HUES6 (cell line): ENCODE measurements around the gene EPPIN.
"Not testable (repeated sequence)": the region's sequence is repeated elsewhere in the genome, so short reads cannot be mapped to it uniquely, and the experiment has no call there.

ENCODE experiments used
- H3K27ac ChIP-seq: 2 replicates; pipeline ENCODE4 v1.7.0; 2013; ENCODE audit warnings: low read depth, mild to moderate bottlenecking, low read length, inconsistent platforms
- H3K27me3 ChIP-seq: 2 replicates; pipeline ENCODE4 v1.6.1; 2013; ENCODE audit warnings: low read length; ENCODE audit not compliant: control insufficient read depth, insufficient read depth
- H3K36me3 ChIP-seq: 2 replicates; pipeline ENCODE4 v1.6.1; 2013; ENCODE audit warnings: low read length; ENCODE audit not compliant: control insufficient read depth, insufficient read depth
- H3K4me1 ChIP-seq: 2 replicates; pipeline ENCODE4 v1.6.1; 2013; ENCODE audit warnings: low read length; ENCODE audit not compliant: control insufficient read depth, insufficient read depth
- H3K4me3 ChIP-seq: 2 replicates; pipeline ENCODE4 v1.5.1; 2013; ENCODE audit warnings: low read depth, low read length
- H3K9ac ChIP-seq: one replicate; pipeline ENCODE4 v1.6.1; 2013; ENCODE audit warnings: mild to moderate bottlenecking, low read length
- H3K9me3 ChIP-seq: 2 replicates; pipeline ENCODE4 v1.6.1; 2013; ENCODE audit warnings: low read depth, low read length; ENCODE audit not compliant: control insufficient read depth, insufficient read depth

Gene EPPIN

DNA sequence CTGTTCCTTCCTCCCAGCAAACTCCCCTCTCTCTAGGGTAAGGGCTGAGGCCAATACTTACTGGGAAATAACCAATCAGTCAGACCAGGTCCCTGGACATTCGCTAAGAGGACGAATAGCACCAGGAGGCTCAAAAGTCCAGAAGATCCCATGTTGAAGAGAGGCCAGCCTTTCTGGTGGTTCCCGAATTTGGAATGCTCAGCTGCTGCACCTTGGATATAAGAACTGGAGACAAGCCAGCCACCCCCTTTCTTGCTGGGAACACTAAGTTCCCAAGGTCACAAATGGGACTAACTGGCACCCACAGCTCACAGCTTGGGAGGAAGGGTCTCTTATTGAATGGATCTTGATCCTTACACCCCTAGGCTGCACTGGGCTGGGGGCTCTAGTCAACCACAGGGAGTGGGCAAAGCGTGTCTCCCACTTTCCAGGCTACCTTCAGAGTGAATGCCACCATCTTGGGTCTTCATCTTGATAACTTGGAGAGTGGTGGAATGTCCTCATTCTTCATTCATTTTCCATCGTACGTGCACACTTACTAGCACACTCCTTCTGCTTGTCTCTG is at the start of gene EPPIN:
Gene EPPIN, minus strand, starts transcription at position 196 of the 565 bp plus-strand sequence. Its CDS starts 44 bp downstream, at position 152.
- Histone ChIP-seq H3K4me3 (no peak within 1 kb of the TSS), H3K27me3 (peaks cover 7% of the 10 kb centered on the region; the same call in 1 of the 2 replicates), H3K9ac (no peak within 1 kb of the TSS), H3K36me3 (no peaks in the 10 kb centered on the region), H3K9me3 (no peaks in the 10 kb centered on the region), H3K4me1 (no peaks in the 10 kb centered on the region), H3K27ac (no peak within 1 kb of the TSS)

DNA sequence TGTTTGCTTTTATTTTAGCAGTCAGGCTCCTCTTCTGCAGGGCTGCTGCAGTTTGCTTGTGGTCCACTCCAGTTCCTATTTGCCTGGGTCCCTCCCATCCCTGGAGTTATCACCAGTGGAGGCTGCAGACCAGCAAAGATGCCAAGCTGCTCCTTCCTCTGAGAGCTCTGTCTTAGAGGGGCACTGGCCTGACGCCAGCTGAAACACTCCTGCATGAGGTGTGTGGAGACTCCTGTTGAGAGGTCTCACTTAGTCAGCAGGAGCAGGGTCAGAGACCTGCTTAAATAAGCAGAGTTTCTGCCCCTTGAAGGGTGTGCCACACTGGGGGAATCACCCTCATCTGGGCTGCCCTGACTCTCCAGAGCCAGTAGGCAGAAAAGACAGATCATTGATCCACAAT is 48.0 kb upstream of the EPPIN start:
- H3K4me1 ChIP-seq = no peaks in the 10 kb centered on the region
- H3K9me3 ChIP-seq = peaks cover 7% of the 10 kb centered on the region; the same call in 1 of the 2 replicates
- H3K9ac ChIP-seq = no peak overlapping the region
- H3K36me3 ChIP-seq = no peaks in the 10 kb centered on the region
- no peak overlapping the region for H3K27ac ChIP-seq
- no peak overlapping the region for H3K4me3 ChIP-seq
- H3K27me3 ChIP-seq = no peaks in the 10 kb centered on the region

DNA sequence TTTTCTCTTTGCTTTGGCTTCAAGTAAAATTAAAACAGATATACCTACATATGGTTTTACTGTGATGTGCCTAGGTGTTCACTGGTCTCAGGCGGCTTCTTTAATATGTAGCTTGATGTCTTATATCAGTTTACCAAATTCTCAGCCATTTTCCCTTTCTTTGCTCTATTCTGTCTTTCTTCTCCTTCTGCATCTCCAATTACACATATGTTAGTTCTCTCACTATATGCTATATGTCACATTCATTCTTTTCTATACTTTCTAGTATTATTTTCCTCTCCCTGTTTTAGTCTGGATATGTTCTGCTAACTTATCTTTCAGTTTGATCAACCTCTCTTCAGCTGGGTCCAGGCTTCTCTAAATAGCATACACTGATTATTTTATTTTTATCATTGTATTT is 46.3 kb upstream of the EPPIN start:
- H3K4me3 ChIP-seq = no peak overlapping the region
- no peak overlapping the region for H3K9ac ChIP-seq
- H3K4me1 ChIP-seq = no peaks in the 10 kb centered on the region; the same call in 1 of the 2 replicates
- peaks cover 7% of the 10 kb centered on the region; the same call in 1 of the 2 replicates for H3K9me3 ChIP-seq
- H3K27me3 ChIP-seq = no peaks in the 10 kb centered on the region
- no peak overlapping the region for H3K27ac ChIP-seq
- H3K36me3 ChIP-seq = no peaks in the 10 kb centered on the region

GRCh38 chr20:45592574-45593189 is 45.5 kb upstream of the EPPIN start:
- no peak overlapping the region for H3K4me3 ChIP-seq
- H3K9ac ChIP-seq = no peak overlapping the region
- no peaks in the 10 kb centered on the region for H3K27me3 ChIP-seq
- no peaks in the 10 kb centered on the region; the same call in 1 of the 2 replicates for H3K4me1 ChIP-seq
- H3K36me3 ChIP-seq = no peaks in the 10 kb centered on the region
- H3K27ac ChIP-seq = no peak overlapping the region
- peaks cover 7% of the 10 kb centered on the region; the same call in 1 of the 2 replicates for H3K9me3 ChIP-seq

DNA sequence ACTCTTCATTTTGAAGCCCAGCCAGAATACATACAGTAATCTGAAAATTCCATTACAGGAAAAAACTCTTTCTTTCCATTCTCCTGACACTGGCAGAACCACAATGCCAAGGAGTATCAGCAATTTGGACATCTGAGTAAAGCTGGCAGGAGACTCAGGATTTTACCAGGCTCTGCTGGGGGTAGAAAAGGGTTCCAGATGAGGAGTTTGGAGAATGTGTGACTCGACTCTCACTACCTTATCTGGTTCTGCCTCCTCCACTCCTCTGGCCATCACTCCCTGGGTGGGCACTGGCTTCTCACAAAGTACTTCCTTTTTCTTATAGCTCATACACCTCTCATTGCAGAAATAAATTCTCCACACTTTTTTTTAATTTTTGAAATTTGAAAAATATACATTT is 42.5 kb upstream of the EPPIN start:
- Histone ChIP-seq H3K27me3 (no peaks in the 10 kb centered on the region), H3K36me3 (no peaks in the 10 kb centered on the region), H3K27ac (no peak overlapping the region), H3K4me1 (no peaks in the 10 kb centered on the region; the same call in 1 of the 2 replicates), H3K9me3 (peaks cover 7% of the 10 kb centered on the region; the same call in 1 of the 2 replicates), H3K9ac (no peak overlapping the region), H3K4me3 (no peak overlapping the region)

DNA sequence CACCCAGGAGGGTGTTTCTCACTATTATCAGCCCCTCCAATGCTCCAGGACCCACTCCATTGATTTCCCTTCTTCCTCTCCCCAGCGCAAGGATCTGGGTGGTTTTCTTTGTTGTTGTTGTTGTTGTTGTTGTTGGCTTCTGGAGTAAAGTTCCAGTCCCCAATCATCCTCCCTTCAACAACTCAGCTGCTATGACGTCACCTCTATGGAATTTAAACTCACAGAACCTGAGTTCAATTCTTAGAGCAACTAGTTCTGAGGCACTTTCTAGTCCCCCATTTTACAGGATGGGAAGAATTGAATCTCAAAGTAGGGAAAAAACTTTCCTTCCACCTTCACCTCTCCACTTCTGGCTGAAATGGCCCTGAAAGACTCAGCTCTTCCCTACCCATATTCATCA is 41.6 kb upstream of the EPPIN start:
- Histone ChIP-seq H3K36me3 (no peaks in the 10 kb centered on the region), H3K4me1 (peaks cover 4% of the 10 kb centered on the region; the same call in 1 of the 2 replicates), H3K9ac (no peak overlapping the region), H3K9me3 (peaks cover 7% of the 10 kb centered on the region; the same call in 1 of the 2 replicates), H3K27me3 (no peaks in the 10 kb centered on the region), H3K4me3 (no peak overlapping the region), H3K27ac (no peak overlapping the region)

DNA sequence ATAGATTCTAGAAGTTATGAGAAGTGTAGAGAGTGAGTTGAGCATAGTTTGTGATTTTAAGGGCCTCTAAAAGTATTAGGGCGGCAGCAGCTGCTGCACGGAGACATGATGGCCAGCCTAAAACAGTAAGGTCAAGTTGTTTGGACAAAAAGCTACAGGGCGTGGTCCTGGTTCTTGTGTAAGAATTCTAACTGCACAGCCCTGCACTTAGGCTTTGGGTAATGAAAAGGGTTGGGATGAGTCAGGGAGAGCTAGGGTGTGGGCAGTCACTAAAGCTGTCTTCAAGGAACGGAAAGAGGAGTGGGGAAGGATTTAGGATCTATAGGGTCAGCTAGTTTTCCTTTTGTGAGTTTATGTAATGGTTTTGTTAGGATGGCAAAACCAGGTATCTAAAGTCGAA is 38.8 kb upstream of the EPPIN start:
- not testable (repeated sequence) for H3K27me3 ChIP-seq, H3K9me3 ChIP-seq, H3K36me3 ChIP-seq, H3K9ac ChIP-seq, H3K27ac ChIP-seq, H3K4me3 ChIP-seq
- peaks cover 15% of the 10 kb centered on the region for H3K4me1 ChIP-seq

- not testable (repeated sequence) for H3K27ac ChIP-seq, H3K9ac ChIP-seq, H3K9me3 ChIP-seq, H3K36me3 ChIP-seq, H3K27me3 ChIP-seq, H3K4me3 ChIP-seq
- H3K4me1 ChIP-seq = peaks cover 15% of the 10 kb centered on the region
Measured at GRCh38 chr20:45584294-45584693, 37.1 kb upstream of the EPPIN start.

- Histone ChIP-seq H3K9ac (no peak overlapping the region), H3K27ac (no peak overlapping the region), H3K9me3 (0 out of 2 replicates have a peak, but pooled peaks cover 4% of the 10 kb centered on the region), H3K27me3 (no peaks in the 10 kb centered on the region), H3K4me3 (peak overlapping the region; percentile 28; the same call in 1 of the 2 replicates), H3K4me1 (peaks cover 15% of the 10 kb centered on the region), H3K36me3 (no peaks in the 10 kb centered on the region)
Measured at GRCh38 chr20:45583502-45583901, 36.3 kb upstream of the EPPIN start.

DNA sequence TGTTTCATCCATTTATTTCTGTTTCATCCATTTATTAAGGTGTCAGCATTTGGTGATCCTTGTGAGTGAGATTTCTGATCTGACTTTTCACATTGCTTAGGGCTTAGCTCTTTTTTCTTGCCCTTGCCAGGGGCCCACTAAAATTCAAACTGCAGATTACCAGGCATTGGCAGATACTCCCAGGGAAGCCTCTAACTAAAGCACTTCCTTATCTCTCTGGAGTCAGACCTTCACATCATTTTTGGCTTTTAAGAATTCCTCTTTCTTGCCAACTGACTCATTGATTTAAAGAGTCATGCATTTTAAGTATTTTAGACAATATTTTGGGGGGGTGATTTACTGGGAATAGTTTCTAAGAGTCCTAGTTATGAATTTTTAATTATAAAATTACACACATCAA is 34.5 kb upstream of the EPPIN start:
- Histone ChIP-seq H3K9ac (no peak overlapping the region), H3K27me3 (no peaks in the 10 kb centered on the region), H3K36me3 (no peaks in the 10 kb centered on the region), H3K9me3 (0 out of 2 replicates have a peak, but pooled peaks cover 4% of the 10 kb centered on the region), H3K27ac (no peak overlapping the region), H3K4me3 (no peak overlapping the region), H3K4me1 (peaks cover 26% of the 10 kb centered on the region)

- H3K4me1 ChIP-seq = peaks cover 28% of the 10 kb centered on the region
- no peaks in the 10 kb centered on the region for H3K36me3 ChIP-seq
- no peaks in the 10 kb centered on the region for H3K27me3 ChIP-seq
- H3K27ac ChIP-seq = no peak within 1 kb of the TSS
- H3K9me3 ChIP-seq = 0 out of 2 replicates have a peak, but pooled peaks cover 4% of the 10 kb centered on the region
- H3K9ac ChIP-seq = no peak within 1 kb of the TSS
- no peak within 1 kb of the TSS for H3K4me3 ChIP-seq
Measured at GRCh38 chr20:45579184-45579583, 32.0 kb upstream of the EPPIN start, which contains the start of gene WFDC8. Gene WFDC8 (minus strand): TSS chr20:45579284. CDS start chr20:45579247, 37 bp downstream.
